ENCODE measurements around the gene NPC2. TPM values are rescaled to one million over a fixed set of nuclear protein-coding genes. Genes with fewer than 3 reads are reported as not detected.
A peak's percentile ranks its signal among the peaks of the same experiment; 100 is the strongest.

NPC2 gene
- total and polyA plus RNA-seq, 8 donors: 33.6 to 137 (median 59.1) TPM

GRCh38 chr14:74495356-74495755, 2.3 kb upstream of the NPC2 start:
- Histone ChIP-seq H3K4me3 (no peak overlapping the region), H3K36me3 (no peaks in the 10 kb centered on the region), H3K27me3 (no peaks in the 10 kb centered on the region), H3K4me1 (peaks cover 0 to 12% (median 0%) of the 10 kb centered on the region in 3 donors), H3K27ac (no peak overlapping the region), H3K9me3 (no peaks in the 10 kb centered on the region)
- WGBS, 2 donors: 79 to 91% methylated on average over 2 of the region's 2 CpGs
- ATAC-seq (no peak), FAIRE-seq (no peak), DNase-seq (no peak)
- intact Hi-C loops (cut with DNase I): no loop called here
- TF ChIP-seq CTCF (IDR thresholded peaks at IDR 0.05): no peak

- Histone ChIP-seq H3K27me3 (no peaks in the 10 kb centered on the region), H3K4me3 (peak within 1 kb of the TSS; percentile 86 to 97 (median 87)), H3K36me3 (no peaks in the 10 kb centered on the region), H3K9me3 (no peaks in the 10 kb centered on the region), H3K4me1 (peaks cover 0 to 26% (median 8%) of the 10 kb centered on the region in 3 donors), H3K27ac (peak within 1 kb of the TSS; percentile 61 to 90 (median 80))
- intact Hi-C loops (cut with DNase I): no loop called here
- WGBS, 2 donors: 1% methylated on average over 65 to 73 of the region's 73 CpGs
- no peak for TF ChIP-seq CTCF (IDR thresholded peaks at IDR 0.05)
- DNase-seq (peak; percentile 99 to 100 (median 100)), FAIRE-seq (peak; percentile 26), ATAC-seq (peak; percentile 91 to 95 (median 93))
These were observed 497 bp upstream of the NPC2 start, which contains the start of gene ISCA2 for GRCh38 chr14:74493343-74494261. TSS of gene ISCA2 (plus strand) at chr14:74493765. CDS start at chr14:74493775, 10 bp downstream.

- ATAC-seq (no peak), FAIRE-seq (no peak), DNase-seq (no peak)
- Histone ChIP-seq H3K27ac (peak overlapping the region in 3 of 4 donors; percentile 75 to 90 (median 86)), H3K36me3 (no peaks in the 10 kb centered on the region), H3K4me1 (peaks cover 0 to 30% (median 8%) of the 10 kb centered on the region in 3 donors), H3K4me3 (peak overlapping the region; percentile 54 to 94 (median 87)), H3K27me3 (no peaks in the 10 kb centered on the region), H3K9me3 (no peaks in the 10 kb centered on the region)
- no peak for TF ChIP-seq CTCF (IDR thresholded peaks at IDR 0.05)
- intact Hi-C loops (cut with DNase I): no loop called here
- WGBS, 2 donors: 5% methylated on average over 20 of the region's 20 CpGs
These were observed 939 bp downstream of the NPC2 start for GRCh38 chr14:74491956-74492775.

- Histone ChIP-seq H3K27me3 (no peaks in the 10 kb centered on the region), H3K4me1 (peaks cover 0 to 27% (median 8%) of the 10 kb centered on the region in 3 donors), H3K4me3 (no peak overlapping the region), H3K9me3 (no peaks in the 10 kb centered on the region), H3K36me3 (no peaks in the 10 kb centered on the region), H3K27ac (no peak overlapping the region)
- no peak for DNase-seq
- FAIRE-seq: no peak
- intact Hi-C loops (cut with DNase I): no loop called here
- TF ChIP-seq CTCF (IDR thresholded peaks at IDR 0.05): no peak
- 89 to 91% methylated on average over 1 of the region's 1 CpG for WGBS, 2 donors
- no peak for ATAC-seq
These were observed 2.6 kb downstream of the NPC2 start for GRCh38 chr14:74490486-74490885.
